Activated CD4-positive, alpha-beta memory T cell treated with anti-CD3 and anti-CD28 coated beads, Interleukin-2, amount 10 ng/mL, durations not matched to agents 7 days and 5 days (primary cell): ENCODE measurements around the gene PTX4. TPM values are rescaled to one million over a fixed set of nuclear protein-coding genes. Genes with fewer than 3 reads are reported as not detected.
"Not testable (repeated sequence)": the region's sequence is repeated elsewhere in the genome, so short reads cannot be mapped to it uniquely, and the experiment has no call there.

Source experiments
- CTCF ChIA-PET: fragments of 350-600 bp; sonication (Branson Sonifier 250); formaldehyde crosslinking; loops from one replicate; lab custom pipeline; 2021; ENCODE audit warnings: antibody characterized with exemption, inconsistent platforms; lab: Charles Lee
- POLR2A ChIA-PET: fragments of 350-600 bp; sonication (Branson Sonifier 250); formaldehyde crosslinking; loops from one replicate; lab custom pipeline; 2021; ENCODE audit warnings: antibody characterized with exemption; lab: Charles Lee
- DNase-seq: peaks from one replicate; pipeline ENCODE4 v3.0.0-alpha.2; 2020
- H3K27ac Mint-ChIP-seq: one replicate; pipeline ENCODE4 v1.8.0; 2021; ENCODE audit warnings: mild to moderate bottlenecking, mixed read lengths
- H3K27me3 Mint-ChIP-seq: one replicate; pipeline ENCODE4 v1.8.0; 2021; ENCODE audit warnings: mixed read lengths
- H3K36me3 Mint-ChIP-seq: one replicate; pipeline ENCODE4 v1.8.0; 2021; ENCODE audit warnings: low read depth, mixed read lengths
- H3K4me1 Mint-ChIP-seq: one replicate; pipeline ENCODE4 v1.8.0; 2021; ENCODE audit warnings: mixed read lengths
- H3K4me3 Mint-ChIP-seq: one replicate; pipeline ENCODE4 v1.8.0; 2021; ENCODE audit warnings: mild to moderate bottlenecking, mixed read lengths
- H3K9me3 Mint-ChIP-seq: one replicate; pipeline ENCODE4 v1.8.0; 2021; ENCODE audit warnings: mixed read lengths
- total RNA-seq, 2 experiments: library from RNA; stranded (reverse); gene quantifications; one replicate each; pipeline ENCODE4 v1.2.3, GENCODE V29; 2021

PTX4 gene
- total RNA-seq, 2 experiments from 2014 or later = not detected

DNA sequence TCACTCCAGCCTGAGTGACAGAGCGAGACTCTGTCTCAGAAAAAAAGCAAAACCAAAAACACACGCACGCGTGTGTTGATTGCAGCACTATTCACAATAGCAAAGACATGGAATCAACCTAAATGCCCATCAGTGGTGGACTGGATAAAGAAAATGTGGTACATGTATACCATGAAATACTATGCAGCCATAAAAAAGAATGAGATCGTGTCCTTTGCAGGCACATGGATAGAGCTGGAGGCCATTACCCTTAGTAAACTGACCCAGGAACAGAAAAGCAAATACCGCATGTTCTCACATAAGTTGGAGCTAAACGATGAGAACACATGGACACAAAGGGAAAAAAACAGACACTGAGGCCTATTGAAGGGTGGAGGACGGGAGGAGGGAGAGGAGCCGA, 9.8 kb downstream of the PTX4 start:
- H3K4me3 Mint-ChIP-seq, H3K36me3 Mint-ChIP-seq, POLR2A ChIA-PET, H3K9me3 Mint-ChIP-seq, H3K27me3 Mint-ChIP-seq, H3K27ac Mint-ChIP-seq, H3K4me1 Mint-ChIP-seq, DNase-seq: not testable (repeated sequence)
- CTCF ChIA-PET = interaction anchor here (0.6 kb wide), 1 partner anchor 72 kb away, joined by 3 read pairs; no protein-coding TSS in a partner anchor

DNA sequence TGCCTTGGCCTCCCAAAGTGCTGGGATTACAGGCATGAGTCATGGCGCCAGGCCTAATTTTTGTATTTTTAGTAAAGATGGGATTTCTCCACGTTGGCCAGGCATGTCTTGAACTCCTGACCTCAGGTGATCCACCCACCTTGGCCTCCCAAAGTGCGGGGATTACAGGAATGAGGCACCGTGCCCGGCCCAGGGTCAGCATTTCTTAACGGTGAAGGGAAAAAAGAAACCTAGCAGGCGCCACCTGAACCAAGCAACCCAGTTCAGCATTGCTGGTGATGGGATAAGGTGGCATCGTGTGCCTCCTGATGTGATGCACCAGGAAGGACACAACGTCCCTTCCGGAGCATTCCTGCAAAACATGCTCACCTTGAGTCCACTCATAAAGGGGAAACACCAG, 11.7 kb downstream of the PTX4 start:
- ChIA-PET CTCF (no interaction called here), POLR2A (interaction anchor here (3.2 kb wide), 1 partner anchor 16 kb away, joined by 22 read pairs; the partner anchor contains the start of gene TELO2)
- H3K4me3 Mint-ChIP-seq = no peak overlapping the region
- no peaks in the 10 kb centered on the region for H3K36me3 Mint-ChIP-seq
- no peaks in the 10 kb centered on the region for H3K27me3 Mint-ChIP-seq
- H3K4me1 Mint-ChIP-seq = peaks cover 16% of the 10 kb centered on the region
- no peak for DNase-seq
- no peak overlapping the region for H3K27ac Mint-ChIP-seq
- no peaks in the 10 kb centered on the region for H3K9me3 Mint-ChIP-seq

DNA sequence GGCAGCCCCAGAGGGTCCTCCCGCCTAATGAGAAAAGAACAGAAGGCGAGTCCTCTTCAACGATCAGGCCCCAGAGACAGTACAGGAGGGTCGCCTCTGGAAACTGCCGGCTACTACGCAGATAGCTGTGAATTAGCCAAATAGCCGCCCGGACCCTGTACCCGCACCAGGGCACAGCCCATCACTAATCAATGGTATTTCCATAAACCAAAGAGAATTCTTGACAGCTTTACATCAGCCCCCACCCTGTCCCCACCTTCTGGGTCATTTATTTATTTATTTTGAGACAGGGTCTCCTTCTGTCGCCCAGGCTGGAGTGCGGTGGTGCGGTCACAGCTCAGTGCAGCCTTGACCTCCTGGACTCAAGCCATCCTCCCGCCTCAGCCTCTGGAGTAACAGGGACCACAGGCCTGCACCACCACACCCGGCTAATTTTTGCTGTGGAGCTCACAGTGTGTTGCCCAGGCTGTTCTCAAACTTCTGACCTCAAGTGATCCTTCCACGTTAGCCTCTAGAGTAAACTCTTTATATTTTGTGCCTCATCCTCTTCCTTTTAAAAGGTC, 13.1 kb downstream of the PTX4 start:
- Mint-ChIP-seq H3K27ac (peak overlapping the region; percentile 73), H3K27me3 (no peaks in the 10 kb centered on the region), H3K4me1 (peaks cover 20% of the 10 kb centered on the region), H3K36me3 (no peaks in the 10 kb centered on the region), H3K4me3 (peak overlapping the region; percentile 81), H3K9me3 (no peaks in the 10 kb centered on the region)
- POLR2A ChIA-PET = interaction anchor here (0.7 to 3.2 kb wide), 5 partner anchors 17 to 136 kb away, joined by 3 to 22 read pairs (median 4); partner anchors contain the start of genes CRAMP1, IFT140, TELO2 and UQCC4
- CTCF ChIA-PET = no interaction called here
- no peak for DNase-seq

DNA sequence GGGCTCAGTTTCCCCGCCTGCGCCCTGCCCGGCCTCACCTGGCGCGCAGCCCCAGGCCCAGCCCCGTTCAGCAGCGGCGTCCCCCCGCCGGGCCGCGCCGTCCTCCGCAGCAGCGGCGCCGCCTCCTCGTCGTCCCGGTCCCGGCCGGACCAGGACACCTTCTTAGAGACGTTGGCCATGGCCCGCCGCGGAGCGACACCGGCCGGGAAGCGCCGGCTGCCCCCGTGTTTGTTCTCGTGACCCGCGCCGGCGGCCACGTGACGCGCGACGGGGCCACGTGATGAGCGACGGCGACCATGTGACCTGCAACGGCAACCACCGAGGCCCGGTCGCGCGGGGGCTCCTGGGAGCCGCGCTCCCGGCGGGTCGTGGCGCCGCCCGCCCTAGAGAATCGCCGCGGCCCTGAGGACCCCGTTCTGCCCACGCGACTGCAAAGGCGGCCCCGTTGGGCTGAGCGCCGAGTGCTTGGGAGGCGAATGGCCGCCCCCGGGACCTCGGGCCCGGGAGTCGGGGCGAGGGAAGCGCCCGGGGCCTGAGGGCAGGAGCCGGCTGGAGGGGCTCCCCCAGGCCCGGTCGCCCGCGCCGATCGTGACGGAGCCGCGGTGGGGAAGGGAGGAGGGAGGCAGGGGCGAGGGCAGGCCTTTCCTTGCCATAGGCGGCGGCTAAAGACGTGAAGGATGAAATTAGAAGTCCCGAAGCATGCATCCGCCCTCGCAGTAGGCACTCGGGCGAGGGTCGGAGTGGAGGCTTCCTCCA, 13.8 kb downstream of the PTX4 start, which contains the start of gene CLCN7:
TSS of gene CLCN7 (minus strand) at position 233 of the 756 bp plus-strand sequence. CDS start at position 179, 54 bp downstream.
- H3K27ac Mint-ChIP-seq = peak within 1 kb of the TSS; percentile 73
- CTCF ChIA-PET = no interaction called here
- peak within 1 kb of the TSS; percentile 81 for H3K4me3 Mint-ChIP-seq
- H3K9me3 Mint-ChIP-seq = no peaks in the 10 kb centered on the region
- peaks cover 20% of the 10 kb centered on the region for H3K4me1 Mint-ChIP-seq
- H3K36me3 Mint-ChIP-seq = no peaks in the 10 kb centered on the region
- no peaks in the 10 kb centered on the region for H3K27me3 Mint-ChIP-seq
- DNase-seq = peak; percentile 92
- POLR2A ChIA-PET = interaction anchor here (0.7 to 3.2 kb wide), 5 partner anchors 18 to 69 kb away, joined by 3 to 22 read pairs (median 4); partner anchors contain the start of genes TELO2, TMEM204 and UQCC4

DNA sequence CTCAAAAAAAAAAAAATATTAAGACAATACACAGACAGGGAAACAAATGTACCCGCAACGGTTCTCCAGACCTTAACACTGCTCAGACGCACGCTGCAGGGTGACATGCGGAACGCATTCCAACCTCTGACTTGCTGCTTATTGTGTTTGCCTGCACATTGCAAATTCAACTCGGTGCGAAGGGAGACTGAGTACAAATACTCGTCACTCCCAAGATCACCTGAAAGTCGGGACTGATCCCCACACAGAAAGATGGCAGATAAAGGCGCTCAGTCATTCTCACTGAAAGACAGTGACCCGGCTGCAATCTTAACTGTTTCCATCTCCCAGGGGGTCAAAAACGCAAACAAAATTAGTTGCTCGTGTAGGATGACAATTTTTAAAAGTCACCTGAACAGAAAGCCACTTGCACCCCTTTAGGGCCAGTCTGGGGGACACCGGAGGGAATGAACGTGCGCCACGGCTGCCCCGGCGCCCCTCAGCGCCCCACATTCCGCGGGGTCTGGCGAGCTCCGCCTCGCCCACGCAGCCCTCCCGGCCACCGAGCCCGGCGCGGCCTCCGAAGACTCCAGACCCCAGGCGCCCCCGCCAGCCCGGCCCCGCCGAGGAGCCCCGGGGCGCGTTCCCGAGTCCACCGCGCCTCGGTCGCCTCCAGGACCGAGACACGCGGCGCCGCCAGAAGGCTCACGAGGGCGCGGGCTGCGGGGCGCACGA, 14.5 kb downstream of the PTX4 start:
- Mint-ChIP-seq H3K27me3 (no peaks in the 10 kb centered on the region), H3K4me3 (peak overlapping the region; percentile 67), H3K4me1 (peaks cover 20% of the 10 kb centered on the region), H3K27ac (no peak overlapping the region), H3K9me3 (no peaks in the 10 kb centered on the region), H3K36me3 (no peaks in the 10 kb centered on the region)
- DNase-seq = no peak
- POLR2A ChIA-PET = interaction anchor here (0.6 to 1.0 kb wide), 2 partner anchors 59 to 311 kb away, joined by 3 read pairs; partner anchors contain the start of gene TMEM204
- CTCF ChIA-PET = interaction anchor here (0.7 kb wide), 1 partner anchor 83 kb away, joined by 3 read pairs; no protein-coding TSS in a partner anchor

DNA sequence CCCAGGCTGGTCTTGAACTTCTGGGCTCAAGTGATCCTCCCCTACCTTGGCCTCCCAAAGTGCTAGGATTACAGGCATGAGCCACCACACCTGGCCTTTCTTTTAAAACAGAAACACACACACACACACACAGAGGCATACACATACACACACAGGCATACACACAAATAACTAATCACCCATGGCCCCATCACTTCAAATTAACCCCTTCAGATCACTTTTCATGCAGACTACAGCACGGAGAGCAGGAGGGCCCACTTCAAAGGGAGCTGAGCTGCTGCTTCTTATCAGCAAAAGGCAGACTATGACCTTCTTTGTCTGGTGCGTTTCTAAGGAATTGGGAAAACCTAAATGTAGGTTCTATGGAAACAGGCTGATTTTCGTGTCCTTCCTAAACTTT, 15.8 kb downstream of the PTX4 start:
- Mint-ChIP-seq H3K36me3 (no peaks in the 10 kb centered on the region), H3K4me1 (peaks cover 20% of the 10 kb centered on the region), H3K27me3 (no peaks in the 10 kb centered on the region), H3K27ac (peak overlapping the region; percentile 21), H3K9me3 (no peaks in the 10 kb centered on the region), H3K4me3 (peak overlapping the region; percentile 52)
- POLR2A ChIA-PET = no interaction called here
- no peak for DNase-seq
- CTCF ChIA-PET = no interaction called here

DNA sequence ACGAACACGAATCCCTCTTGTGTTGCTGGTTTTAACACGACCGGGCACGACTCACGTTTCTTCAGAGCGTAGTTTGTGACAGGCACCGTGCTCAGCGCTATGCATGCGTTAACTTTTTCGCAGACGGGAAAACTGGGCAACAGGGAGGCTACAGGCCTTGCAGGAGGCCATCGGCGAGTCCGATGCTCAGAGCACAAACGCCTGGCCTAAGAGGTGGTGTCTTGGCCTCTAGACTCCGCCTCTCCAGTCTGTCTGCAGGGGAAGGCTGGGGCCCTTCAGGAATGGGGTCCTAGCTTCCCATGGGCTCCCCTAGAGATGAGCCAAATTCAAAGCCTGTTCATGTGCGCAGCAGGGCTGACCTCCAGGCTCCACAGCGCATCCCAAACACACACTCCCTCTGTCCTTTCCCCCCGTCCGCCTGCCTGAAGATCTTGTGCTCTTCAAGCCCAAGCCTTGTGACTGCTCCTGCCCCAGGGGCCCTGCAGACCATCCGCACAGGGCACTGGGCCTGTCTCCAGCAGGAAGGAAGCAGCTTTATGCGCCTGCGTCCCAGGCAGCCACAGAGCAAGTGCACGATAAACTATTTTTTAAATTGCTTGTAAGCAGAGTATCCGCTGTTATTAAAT, 17.1 kb downstream of the PTX4 start:
- Mint-ChIP-seq H3K27ac (no peak overlapping the region), H3K27me3 (no peaks in the 10 kb centered on the region), H3K36me3 (no peaks in the 10 kb centered on the region), H3K4me1 (peaks cover 20% of the 10 kb centered on the region), H3K4me3 (no peak overlapping the region), H3K9me3 (no peaks in the 10 kb centered on the region)
- POLR2A ChIA-PET = no interaction called here
- CTCF ChIA-PET = interaction anchor here (0.6 to 0.9 kb wide), 2 partner anchors 234 to 660 kb away, joined by 3 to 4 read pairs; partner anchors contain the start of gene MAPK8IP3
- DNase-seq = no peak

DNA sequence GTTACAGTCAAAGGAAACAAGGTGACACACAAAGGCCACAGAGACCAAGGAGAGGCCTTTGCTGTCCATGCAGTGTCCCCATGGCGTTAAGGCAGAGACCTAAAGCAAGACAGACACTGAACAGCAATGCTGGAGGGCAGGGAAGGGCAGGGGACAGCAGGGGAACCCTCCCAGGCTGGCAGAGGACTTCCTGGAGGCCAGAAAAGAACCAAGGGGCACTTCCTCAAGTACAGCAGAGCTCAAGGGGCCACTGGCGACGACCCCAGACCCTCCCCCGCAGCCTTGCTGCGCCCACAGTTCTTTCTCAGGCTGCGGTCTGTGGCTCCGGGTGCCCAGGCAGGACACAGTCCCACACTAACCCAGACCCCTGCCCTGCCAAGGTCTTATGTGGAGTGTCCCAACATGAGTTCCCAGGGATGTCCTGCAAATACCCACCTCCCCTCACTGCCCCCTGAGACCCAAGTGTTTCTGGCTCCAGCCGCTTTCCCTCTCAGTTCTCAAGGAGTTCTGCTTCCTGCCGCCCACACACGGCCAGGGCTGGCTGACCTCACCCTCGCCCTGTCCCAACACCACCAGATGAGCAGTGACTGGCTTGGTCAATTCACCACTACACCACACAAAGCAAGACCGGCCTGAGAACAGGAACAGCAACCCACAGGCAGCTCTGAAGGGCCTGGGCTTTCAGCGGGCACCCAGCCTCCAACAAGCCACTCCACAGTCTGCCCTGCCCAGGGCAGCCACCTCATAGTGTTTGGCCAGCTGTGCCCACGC, 18.1 kb downstream of the PTX4 start:
- POLR2A ChIA-PET = no interaction called here
- CTCF ChIA-PET = interaction anchor here (0.9 kb wide), 1 partner anchor 235 kb away, joined by 4 read pairs; the partner anchor contains the start of gene MAPK8IP3
- Mint-ChIP-seq H3K27ac (no peak overlapping the region), H3K9me3 (no peaks in the 10 kb centered on the region), H3K4me3 (no peak overlapping the region), H3K27me3 (no peaks in the 10 kb centered on the region), H3K36me3 (no peaks in the 10 kb centered on the region), H3K4me1 (peaks cover 16% of the 10 kb centered on the region)
- DNase-seq = no peak

DNA sequence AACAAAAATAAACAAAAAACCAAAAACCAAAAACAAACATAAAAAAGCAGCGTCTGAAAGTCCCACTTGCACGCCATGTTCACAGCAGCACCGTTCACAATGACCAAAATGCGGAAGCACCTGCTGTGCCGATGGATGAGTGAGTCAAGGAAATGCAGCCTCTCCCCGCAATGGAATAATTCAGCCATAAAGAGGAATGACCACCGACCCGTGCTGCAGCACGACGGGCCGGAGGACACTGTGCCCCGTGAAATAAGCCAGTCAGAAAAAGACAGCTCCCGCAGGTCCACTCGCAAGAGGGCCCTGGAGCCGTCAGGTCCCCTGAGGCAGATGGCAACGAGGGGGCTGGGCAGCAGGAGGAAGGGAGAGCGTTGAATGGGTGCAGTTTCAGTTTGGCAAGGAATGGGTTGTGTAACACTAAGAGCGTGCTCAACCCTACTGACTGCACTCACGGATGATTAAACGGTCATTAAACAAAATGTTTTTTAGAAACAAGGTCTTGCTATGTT, 19.0 kb downstream of the PTX4 start:
- H3K27ac Mint-ChIP-seq = no peak overlapping the region
- no peaks in the 10 kb centered on the region for H3K36me3 Mint-ChIP-seq
- H3K9me3 Mint-ChIP-seq = no peaks in the 10 kb centered on the region
- no peak overlapping the region for H3K4me3 Mint-ChIP-seq
- H3K4me1 Mint-ChIP-seq = peaks cover 15% of the 10 kb centered on the region
- no peaks in the 10 kb centered on the region for H3K27me3 Mint-ChIP-seq
- ChIA-PET CTCF (no interaction called here), POLR2A (no interaction called here)
- no peak for DNase-seq

DNA sequence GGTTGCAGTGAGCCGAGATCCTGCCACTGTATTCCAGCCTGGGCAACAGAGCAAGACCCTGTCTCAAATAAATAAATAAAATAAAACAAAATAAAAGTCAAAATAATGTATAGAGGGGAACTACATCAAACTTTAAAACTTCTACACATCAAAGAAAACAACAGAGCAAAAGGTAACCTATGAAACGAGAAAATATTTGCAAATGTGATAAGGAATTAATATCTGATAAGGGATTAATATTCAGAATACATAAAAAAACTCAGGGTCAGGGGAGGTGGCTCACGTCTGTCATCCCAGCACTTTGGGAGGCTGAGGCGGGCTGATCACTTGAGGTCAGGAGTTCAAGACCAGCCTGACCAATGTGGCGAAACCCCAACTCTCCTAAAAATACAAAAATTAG, 19.6 kb downstream of the PTX4 start:
- POLR2A ChIA-PET, H3K9me3 Mint-ChIP-seq: not testable (repeated sequence)
- H3K4me1 Mint-ChIP-seq = peaks cover 13% of the 10 kb centered on the region

DNA sequence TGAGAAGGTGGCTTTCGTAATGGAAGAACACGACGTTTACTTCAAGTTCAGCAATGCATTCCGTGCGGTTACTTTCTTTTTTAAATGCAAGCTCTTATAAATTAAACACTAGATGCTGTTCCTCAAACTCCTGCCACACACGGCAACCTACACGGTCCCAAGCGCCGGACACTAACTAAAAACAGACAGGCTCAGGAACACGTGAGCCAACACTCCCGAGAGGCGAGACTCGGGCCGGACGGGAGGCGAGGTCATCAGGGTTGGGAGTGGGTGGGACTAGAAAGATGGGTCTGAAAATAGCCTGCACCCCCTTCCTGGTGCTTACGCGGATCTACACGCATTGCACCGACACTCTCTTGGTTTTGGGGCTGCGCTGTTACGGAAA, 20.3 kb downstream of the PTX4 start:
- Mint-ChIP-seq H3K4me1 (peaks cover 8% of the 10 kb centered on the region), H3K36me3 (no peaks in the 10 kb centered on the region), H3K27me3 (no peaks in the 10 kb centered on the region), H3K9me3 (no peaks in the 10 kb centered on the region), H3K4me3 (no peak overlapping the region), H3K27ac (no peak overlapping the region)
- POLR2A ChIA-PET = no interaction called here
- CTCF ChIA-PET = no interaction called here
- DNase-seq = no peak

More for the DNA sequence above, 19.6 kb downstream of the PTX4 start:
- H3K4me3 Mint-ChIP-seq, H3K36me3 Mint-ChIP-seq, H3K27ac Mint-ChIP-seq, H3K27me3 Mint-ChIP-seq, DNase-seq, CTCF ChIA-PET: not testable (repeated sequence)
